Measurements from ENCODE around the gene CBLC. TPM values are rescaled to one million over a fixed set of nuclear protein-coding genes. Genes with fewer than 3 reads are reported as not detected.

The CBLC gene
- total RNA-seq, 2 donors from 2014 or later: 18.5 to 23.6 TPM

DNA sequence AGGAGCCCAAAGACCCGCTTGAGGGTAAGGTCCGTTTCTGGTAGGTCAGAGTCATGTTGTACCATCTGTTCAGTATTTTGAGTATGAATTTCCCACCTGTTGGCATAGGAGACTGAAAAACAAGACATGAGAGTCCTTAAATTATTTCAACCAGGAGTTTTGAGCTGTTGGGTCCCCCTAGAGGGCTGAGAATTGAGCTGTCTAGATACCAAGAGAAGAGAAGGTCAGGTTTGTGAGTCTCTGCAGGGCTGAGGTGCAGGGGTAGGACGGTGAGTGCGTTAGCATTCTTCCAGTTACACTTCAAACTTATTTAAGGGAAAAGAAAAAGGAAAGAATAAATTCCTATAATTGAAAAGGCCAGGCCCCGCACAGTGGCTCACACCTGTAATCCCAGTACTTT lies 5.0 kb downstream of the CBLC start:
- WGBS, 2 donors: 88 to 92% methylated on average over 5 of the region's 5 CpGs
- TF ChIP-seq POLR2A (IDR thresholded peaks at IDR 0.05): no peak
- TF ChIP-seq, protein P1, sequence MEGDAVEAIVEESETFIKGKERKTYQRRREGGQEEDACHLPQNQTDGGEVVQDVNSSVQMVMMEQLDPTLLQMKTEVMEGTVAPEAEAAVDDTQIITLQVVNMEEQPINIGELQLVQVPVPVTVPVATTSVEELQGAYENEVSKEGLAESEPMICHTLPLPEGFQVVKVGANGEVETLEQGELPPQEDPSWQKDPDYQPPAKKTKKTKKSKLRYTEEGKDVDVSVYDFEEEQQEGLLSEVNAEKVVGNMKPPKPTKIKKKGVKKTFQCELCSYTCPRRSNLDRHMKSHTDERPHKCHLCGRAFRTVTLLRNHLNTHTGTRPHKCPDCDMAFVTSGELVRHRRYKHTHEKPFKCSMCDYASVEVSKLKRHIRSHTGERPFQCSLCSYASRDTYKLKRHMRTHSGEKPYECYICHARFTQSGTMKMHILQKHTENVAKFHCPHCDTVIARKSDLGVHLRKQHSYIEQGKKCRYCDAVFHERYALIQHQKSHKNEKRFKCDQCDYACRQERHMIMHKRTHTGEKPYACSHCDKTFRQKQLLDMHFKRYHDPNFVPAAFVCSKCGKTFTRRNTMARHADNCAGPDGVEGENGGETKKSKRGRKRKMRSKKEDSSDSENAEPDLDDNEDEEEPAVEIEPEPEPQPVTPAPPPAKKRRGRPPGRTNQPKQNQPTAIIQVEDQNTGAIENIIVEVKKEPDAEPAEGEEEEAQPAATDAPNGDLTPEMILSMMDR (IDR thresholded peaks at IDR 0.05): no peak
- Histone ChIP-seq H3K36me3 (replicated peaks in 1 of 2; ENCODE audit: insufficient read depth in 1 of 2, low read depth in 2 of 2) (peaks cover 0 to 8% of the 10 kb centered on the region in 2 donors), H3K9me3 (no peaks in the 10 kb centered on the region), H3K4me3 (no peak overlapping the region), H3K27me3 (no peaks in the 10 kb centered on the region), H3K4me1 (peaks cover 17% of the 10 kb centered on the region), H3K27ac (no peak overlapping the region)
- intact Hi-C loops (cut with DNase I): no loop called here
- DNase-seq (no peak), ATAC-seq (no peak)

DNA sequence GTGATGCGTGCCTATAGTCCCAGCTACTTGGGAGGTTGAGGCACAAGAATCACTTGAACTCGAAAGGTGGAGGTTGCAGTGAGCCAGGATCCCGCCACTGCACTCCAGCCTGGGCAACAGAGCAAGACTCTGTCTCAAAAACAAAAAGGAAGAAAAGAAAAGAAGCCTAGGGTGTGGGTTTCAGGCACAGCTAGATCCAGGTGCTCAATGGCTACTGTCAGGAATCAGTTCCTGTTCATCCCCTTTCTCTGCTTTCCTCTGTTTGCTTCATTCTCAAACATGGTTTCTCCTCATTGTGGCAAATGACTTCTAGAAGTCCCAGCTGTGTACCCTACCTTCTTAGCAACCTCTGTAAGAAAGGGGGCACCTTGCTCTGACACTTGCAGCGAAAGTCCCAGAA lies 5.9 kb downstream of the CBLC start:
- no peaks in the 10 kb centered on the region for H3K27me3 ChIP-seq
- H3K36me3 ChIP-seq (replicated peaks in 1 of 2; ENCODE audit: insufficient read depth in 1 of 2, low read depth in 2 of 2): peaks cover 0 to 8% of the 10 kb centered on the region in 2 donors
- H3K4me3 ChIP-seq: no peak overlapping the region
- peaks cover 13% of the 10 kb centered on the region for H3K4me1 ChIP-seq
- H3K9me3 ChIP-seq: no peaks in the 10 kb centered on the region
- ATAC-seq (no peak), DNase-seq (no peak)
- intact Hi-C loops (cut with DNase I): no loop called here
- H3K27ac ChIP-seq: no peak overlapping the region
- 93 to 95% methylated on average over 4 of the region's 4 CpGs for WGBS, 2 donors
- no peak for TF ChIP-seq POLR2A (IDR thresholded peaks at IDR 0.05)
- TF ChIP-seq, protein P1 (IDR thresholded peaks at IDR 0.05): no peak

DNA sequence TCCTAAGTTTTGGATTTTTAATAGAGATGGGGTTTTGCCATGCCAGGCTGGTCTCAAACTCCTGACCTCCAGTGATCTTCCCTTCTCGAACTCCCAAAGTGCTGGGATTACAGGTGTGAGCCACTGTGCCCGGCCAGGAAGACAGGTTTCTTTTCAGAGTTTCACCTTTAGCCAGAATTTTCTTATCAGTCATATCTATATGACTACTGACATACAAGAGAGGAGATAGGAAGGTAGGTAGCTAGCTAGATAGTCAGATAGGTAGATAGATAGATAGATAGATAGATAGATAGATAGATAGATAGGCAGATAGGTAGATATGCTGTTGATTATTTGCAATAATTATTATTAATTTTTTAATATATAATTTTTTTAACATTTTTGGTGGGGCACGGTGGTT lies 7.6 kb downstream of the CBLC start:
- TF ChIP-seq, protein P1 (IDR thresholded peaks at IDR 0.05): no peak
- no peak for TF ChIP-seq POLR2A (IDR thresholded peaks at IDR 0.05)
- Histone ChIP-seq H3K4me3 (no peak overlapping the region), H3K27me3 (no peaks in the 10 kb centered on the region), H3K4me1 (peaks cover 7% of the 10 kb centered on the region), H3K9me3 (no peaks in the 10 kb centered on the region), H3K36me3 (replicated peaks in 1 of 2; ENCODE audit: insufficient read depth in 1 of 2, low read depth in 2 of 2) (peaks cover 0 to 8% of the 10 kb centered on the region in 2 donors), H3K27ac (no peak overlapping the region)
- no peak for ATAC-seq
- 67 to 75% methylated on average over 3 of the region's 3 CpGs for WGBS, 2 donors
- intact Hi-C loops (cut with DNase I): no loop called here
- no peak for DNase-seq

DNA sequence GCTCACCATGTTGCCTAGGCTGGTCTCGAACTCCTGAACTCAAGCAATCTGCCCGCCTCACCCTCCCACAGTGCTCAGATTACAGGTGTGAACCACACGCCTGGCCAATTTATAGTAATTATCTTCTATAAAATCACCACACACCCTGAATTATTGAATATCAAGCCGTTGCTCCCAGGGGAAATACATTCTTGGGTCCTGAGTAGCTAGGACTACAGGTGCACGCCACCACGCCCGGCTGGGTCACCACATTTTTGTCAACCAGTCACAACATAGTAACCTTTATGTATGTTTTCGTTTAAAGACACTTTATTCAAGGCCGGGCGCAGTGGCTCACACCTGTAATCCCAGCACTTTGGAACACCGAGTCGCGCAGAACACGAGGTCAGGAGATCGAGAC lies 8.3 kb downstream of the CBLC start:
- H3K27ac ChIP-seq: no peak overlapping the region
- TF ChIP-seq, protein P1 (IDR thresholded peaks at IDR 0.05): no peak
- TF ChIP-seq POLR2A (IDR thresholded peaks at IDR 0.05): no peak
- ATAC-seq (no peak), DNase-seq (no peak)
- H3K4me3 ChIP-seq: no peak overlapping the region
- H3K36me3 ChIP-seq (replicated peaks in 1 of 2; ENCODE audit: insufficient read depth in 1 of 2, low read depth in 2 of 2): peaks cover 0 to 8% of the 10 kb centered on the region in 2 donors
- H3K4me1 ChIP-seq: peaks cover 7% of the 10 kb centered on the region
- no peaks in the 10 kb centered on the region for H3K27me3 ChIP-seq
- H3K9me3 ChIP-seq: no peaks in the 10 kb centered on the region
- 89 to 91% methylated on average over 15 of the region's 15 CpGs for WGBS, 2 donors
- intact Hi-C loops (cut with DNase I): no loop called here

DNA sequence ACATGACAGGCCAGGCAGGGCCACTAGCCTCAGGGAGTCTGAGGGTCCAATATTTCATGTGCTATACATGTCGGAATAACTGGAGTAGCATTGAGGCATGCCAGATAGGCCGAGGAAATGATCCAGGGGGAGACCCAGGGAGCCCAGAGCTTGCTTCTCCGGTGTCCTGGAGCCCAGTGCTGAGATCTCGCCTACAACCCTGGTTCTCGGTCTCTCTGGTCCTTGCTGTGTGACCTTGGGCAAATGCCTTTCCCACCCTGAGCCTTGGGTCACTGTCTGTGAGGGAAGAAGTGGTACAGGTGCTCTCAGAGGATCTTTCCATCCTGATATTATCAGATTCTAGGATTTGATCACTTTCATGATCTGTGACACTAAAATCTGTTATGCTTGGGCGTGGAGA lies 11.3 kb downstream of the CBLC start:
- 97 to 98% methylated on average over 5 of the region's 6 CpGs for WGBS, 2 donors
- TF ChIP-seq, protein P1 (IDR thresholded peaks at IDR 0.05): no peak
- TF ChIP-seq POLR2A (IDR thresholded peaks at IDR 0.05): no peak
- H3K4me1 ChIP-seq: peaks cover 7% of the 10 kb centered on the region
- no peaks in the 10 kb centered on the region for H3K9me3 ChIP-seq
- intact Hi-C loops (cut with DNase I): no loop called here
- no peaks in the 10 kb centered on the region for H3K27me3 ChIP-seq
- H3K4me3 ChIP-seq: no peak overlapping the region
- H3K27ac ChIP-seq: no peak overlapping the region
- ATAC-seq: no peak
- peaks cover 0 to 8% of the 10 kb centered on the region in 2 donors for H3K36me3 ChIP-seq (replicated peaks in 1 of 2; ENCODE audit: insufficient read depth in 1 of 2, low read depth in 2 of 2)
- no peak for DNase-seq
